Fibroblast of lung (primary cell): ENCODE data around the gene LRRN4. TPM values are rescaled to one million over a fixed set of nuclear protein-coding genes. Genes with fewer than 3 reads are reported as not detected.

Experiments
- DNase-seq, 2 donors: peaks; one replicate each; pipeline versions ENCODE4 v3.0.0 to v3.0.0-alpha.2; 2010; ENCODE audit warnings: low read depth in 2 of 2
- H2AFZ ChIP-seq: 2 replicates; pipeline ENCODE4 v1.5.1; 2012; ENCODE audit warnings: low read length, control low read depth, inconsistent platforms
- H3K27ac ChIP-seq: 2 replicates; pipeline ENCODE4 v1.5.1; 2011; ENCODE audit warnings: low read length, control low read depth; ENCODE audit not compliant: insufficient read depth
- H3K27me3 ChIP-seq: 2 replicates; pipeline ENCODE4 v1.5.1; 2011; ENCODE audit warnings: mild to moderate bottlenecking, low read length; ENCODE audit not compliant: control insufficient read depth, insufficient read depth
- H3K36me3 ChIP-seq: 2 replicates; pipeline ENCODE4 v1.5.1; 2011; ENCODE audit warnings: low read length; ENCODE audit not compliant: control insufficient read depth, insufficient read depth
- H3K4me1 ChIP-seq: 2 replicates; pipeline ENCODE4 v1.5.1; 2011; ENCODE audit warnings: low read length; ENCODE audit not compliant: control insufficient read depth, insufficient read depth; ENCODE audit errors: extremely low read depth
- H3K4me2 ChIP-seq: 2 replicates; pipeline ENCODE4 v1.5.1; 2011; ENCODE audit warnings: low read length, control low read depth; ENCODE audit not compliant: insufficient read depth; ENCODE audit errors: extremely low read depth
- H3K4me3 ChIP-seq, 4 experiments: fragments of 200-600 bp in 1 of 4; sonication (generic) in 1 of 4; replicated peaks in 1 of 4; 2 replicates each; pipeline ENCODE4 v1.5.1; 2011 to 2016; ENCODE audit warnings: low read length in 4 of 4, low read depth in 3 of 4, mild to moderate bottlenecking in 3 of 4, control low read depth in 2 of 4, inconsistent platforms in 1 of 4, mixed read lengths in 1 of 4; ENCODE audit not compliant: insufficient read depth in 1 of 4; ENCODE audit errors: control extremely low read depth in 1 of 4
- H3K79me2 ChIP-seq: 2 replicates; pipeline ENCODE4 v1.5.1; 2012; ENCODE audit warnings: mild to moderate bottlenecking, low read length, inconsistent platforms; ENCODE audit not compliant: control insufficient read depth, insufficient read depth
- H3K9ac ChIP-seq: 2 replicates; pipeline ENCODE4 v1.5.1; 2011; ENCODE audit warnings: mild to moderate bottlenecking, low read length, control low read depth; ENCODE audit not compliant: insufficient read depth
- H3K9me3 ChIP-seq: 2 replicates; pipeline ENCODE4 v1.5.1; 2012; ENCODE audit warnings: low read depth, low read length; ENCODE audit not compliant: control insufficient read depth, insufficient read depth
- H4K20me1 ChIP-seq: 2 replicates; pipeline ENCODE4 v1.5.1; 2011; ENCODE audit warnings: low read length; ENCODE audit not compliant: control insufficient read depth, insufficient read depth; ENCODE audit errors: extremely low read depth
- CTCF ChIP-seq, 2 donors: IDR thresholded peaks in 1 of 2; conservative IDR thresholded peaks in 1 of 2; 1 replicate in 1 of 2; 2 replicates in 1 of 2; pipeline ENCODE4 v1.5.1; 2011 to 2012; ENCODE audit warnings: low read length in 2 of 2, control low read depth in 1 of 2, inconsistent platforms in 1 of 2, low read depth in 1 of 2, mild to moderate bottlenecking in 1 of 2
- EZH2 ChIP-seq: IDR thresholded peaks from 2 replicates; pipeline ENCODE4 v1.5.1; 2012; ENCODE audit warnings: low read length, control low read depth, mild to moderate bottlenecking; ENCODE audit errors: missing control alignments
- polyA plus RNA-seq, 2 donors: library from polyadenylated mRNA; depleted of rRNA in 1 of 2; stranded (reverse) in 1 of 2; unstranded in 1 of 2; fragments of >200 nt; gene quantifications; 2 replicates each; pipeline ENCODE4 v1.2.1, GENCODE V29; 2011 to 2012; ENCODE audit warnings: missing spikeins in 1 of 2
- total RNA-seq: library from RNA; depleted of rRNA; stranded (reverse); fragments of >200 nt; gene quantifications from 2 replicates; pipeline ENCODE4 v1.2.1, GENCODE V29; 2014

Gene LRRN4
- total and polyA plus RNA-seq, 2 donors (not counting 1 experiment from before 2014, with no cell fraction given): under 0.01 TPM; not detected in 1

GRCh38 chr20:6007094-6007528 is 46.7 kb downstream of the LRRN4 start:
- Histone ChIP-seq H3K79me2 (peaks cover 38% of the 10 kb centered on the region), H3K27ac (no peak overlapping the region), H3K9ac (no peak overlapping the region), H3K27me3 (no peaks in the 10 kb centered on the region), H3K9me3 (no peaks in the 10 kb centered on the region), H2AFZ (no peak overlapping the region), H4K20me1 (no peaks in the 10 kb centered on the region), H3K4me1 (peaks cover 2% of the 10 kb centered on the region), H3K36me3 (peaks cover 4% of the 10 kb centered on the region), H3K4me2 (peak overlapping the region; percentile 78), H3K4me3 (peak overlapping the region; percentile 56 to 94 (median 78))
- DNase-seq: peak in 1 of 2 donors; percentile 5
- TF ChIP-seq EZH2: no peak
- TF ChIP-seq CTCF (conservative IDR thresholded peaks at IDR 0.05 in 1 of 2, IDR thresholded peaks at IDR 0.05 in 1 of 2; ENCODE audit: low read depth in 1 of 2, low read length in 2 of 2): no peak

GRCh38 chr20:6006603-6006949 is 47.3 kb downstream of the LRRN4 start:
- no peak overlapping the region for H2AFZ ChIP-seq
- H3K4me3 ChIP-seq: peak overlapping the region; percentile 56 to 94 (median 78)
- peaks cover 2% of the 10 kb centered on the region for H3K36me3 ChIP-seq
- H3K9ac ChIP-seq: peak overlapping the region; percentile 81
- peaks cover 36% of the 10 kb centered on the region for H3K79me2 ChIP-seq
- peaks cover 2% of the 10 kb centered on the region for H3K4me1 ChIP-seq
- DNase-seq: no peak
- H3K27me3 ChIP-seq: no peaks in the 10 kb centered on the region
- H4K20me1 ChIP-seq: no peaks in the 10 kb centered on the region
- H3K27ac ChIP-seq: peak overlapping the region; percentile 40
- H3K4me2 ChIP-seq: peak overlapping the region; percentile 78
- TF ChIP-seq CTCF (conservative IDR thresholded peaks at IDR 0.05 in 1 of 2, IDR thresholded peaks at IDR 0.05 in 1 of 2; ENCODE audit: low read depth in 1 of 2, low read length in 2 of 2): no peak
- no peak for TF ChIP-seq EZH2
- no peaks in the 10 kb centered on the region for H3K9me3 ChIP-seq

- Histone ChIP-seq H3K36me3 (no peaks in the 10 kb centered on the region), H3K27me3 (no peaks in the 10 kb centered on the region), H2AFZ (no peak overlapping the region), H3K4me3 (no peak overlapping the region), H3K9me3 (no peaks in the 10 kb centered on the region), H3K79me2 (no peaks in the 10 kb centered on the region), H3K4me1 (peaks cover 2% of the 10 kb centered on the region), H4K20me1 (no peaks in the 10 kb centered on the region), H3K27ac (no peak overlapping the region), H3K9ac (no peak overlapping the region), H3K4me2 (no peak overlapping the region)
- DNase-seq: no peak
- TF ChIP-seq CTCF (conservative IDR thresholded peaks at IDR 0.05 in 1 of 2, IDR thresholded peaks at IDR 0.05 in 1 of 2; ENCODE audit: low read depth in 1 of 2, low read length in 2 of 2) (no peak), EZH2 (no peak)
Observed at GRCh38 chr20:6000871-6001270, 53.0 kb downstream of the LRRN4 start.
